GM06990 (cell line): ENCODE results near the gene NUDT16L1.

Source experiments
- DNase-seq: peaks from one replicate; pipeline ENCODE4 v3.0.0-alpha.2; 2011; ENCODE audit not compliant: insufficient read length; ENCODE audit errors: extremely low read depth
- H3K27me3 ChIP-seq: replicated peaks from 2 replicates; pipeline ENCODE4 v1.6.0; 2011; ENCODE audit warnings: low read length; ENCODE audit not compliant: control insufficient read depth, insufficient read depth
- H3K36me3 ChIP-seq: 2 replicates; pipeline ENCODE4 v1.5.1; 2011; ENCODE audit warnings: low read length; ENCODE audit not compliant: control insufficient read depth, insufficient read depth
- H3K4me3 ChIP-seq: replicated peaks from 2 replicates; pipeline ENCODE4 v1.5.1; 2011; ENCODE audit warnings: low read depth, mild to moderate bottlenecking, control low read depth, low read length
- CTCF ChIP-seq: IDR thresholded peaks from 2 replicates; pipeline ENCODE4 v1.5.1; 2011; ENCODE audit warnings: low read length, control low read depth, mild to moderate bottlenecking, inconsistent platforms; ENCODE audit not compliant: insufficient read depth, poor library complexity, severe bottlenecking

Gene NUDT16L1

GRCh38 chr16:4704913-4705312 is 11.6 kb downstream of the NUDT16L1 start:
- no peak for DNase-seq
- H3K36me3 ChIP-seq: peaks cover 12% of the 10 kb centered on the region

GRCh38 chr16:4706871-4707270 is 13.5 kb downstream of the NUDT16L1 start:
- no peak for TF ChIP-seq CTCF
- no peaks in the 10 kb centered on the region for H3K27me3 ChIP-seq
- no peak for DNase-seq
- no peak overlapping the region for H3K4me3 ChIP-seq
- peaks cover 6% of the 10 kb centered on the region for H3K36me3 ChIP-seq

More at GRCh38 chr16:4704913-4705312, 11.6 kb downstream of the NUDT16L1 start:
- Histone ChIP-seq H3K4me3 (no peak overlapping the region), H3K27me3 (no peaks in the 10 kb centered on the region)
- TF ChIP-seq CTCF: no peak

- no peak for DNase-seq
- Histone ChIP-seq H3K4me3 (no peak overlapping the region), H3K36me3 (peaks cover 9% of the 10 kb centered on the region), H3K27me3 (no peaks in the 10 kb centered on the region)
- TF ChIP-seq CTCF: no peak
These were observed 16.1 kb downstream of the NUDT16L1 start for GRCh38 chr16:4709481-4709880.

- peaks cover 5% of the 10 kb centered on the region for H3K36me3 ChIP-seq
- H3K27me3 ChIP-seq: no peaks in the 10 kb centered on the region
- no peak overlapping the region for H3K4me3 ChIP-seq
- DNase-seq: no peak
- TF ChIP-seq CTCF: no peak
These were observed 20.5 kb downstream of the NUDT16L1 start for GRCh38 chr16:4713663-4714501.

- no peak for TF ChIP-seq CTCF
- H3K27me3 ChIP-seq: no peaks in the 10 kb centered on the region
- peaks cover 5% of the 10 kb centered on the region for H3K36me3 ChIP-seq
- no peak overlapping the region for H3K4me3 ChIP-seq
- DNase-seq: no peak
These were observed 21.6 kb downstream of the NUDT16L1 start for GRCh38 chr16:4714996-4715395.
